ENCODE data around the gene GOLGA6L2. TPM values are rescaled to one million over a fixed set of nuclear protein-coding genes. Genes with fewer than 3 reads are reported as not detected.

The GOLGA6L2 gene
- total and polyA plus RNA-seq, 2 donors (not counting 3 experiments of a cell fraction or from before 2014, with no cell fraction given), result not detected

- BruUV-seq (replicated peaks), result no TSS peak
- H2AFZ ChIP-seq (ENCODE audit: low read depth, low read length), result no peak overlapping the region
- no peak overlapping the region for H3K4me3 ChIP-seq (replicated peaks in 1 of 3; ENCODE audit: insufficient read depth in 1 of 3, low read depth in 1 of 3, low read length in 3 of 3)
These were observed 36.8 kb upstream of the GOLGA6L2 start for GRCh38 chr15:23483821-23484299.

More at GRCh38 chr15:23483821-23484299, 36.8 kb upstream of the GOLGA6L2 start:
- no peak for TF ChIP-seq MYC (IDR thresholded peaks at IDR 0.05; ENCODE audit: low read depth, low read length)
- TF ChIP-seq GATA2 (IDR thresholded peaks at IDR 0.05; ENCODE audit: insufficient read depth, insufficient read length, low read depth, low read length), result no peak
- no peak for TF ChIP-seq POLR2AphosphoS5 (IDR thresholded peaks at IDR 0.05; ENCODE audit: insufficient read depth, low read depth, low read length)
- TF ChIP-seq CTCF (IDR thresholded peaks at IDR 0.05; ENCODE audit: extremely low read depth in 1 of 2, insufficient read depth in 1 of 2, low read depth in 1 of 2, low read length in 2 of 2), result no peak
- no peak for TF ChIP-seq FOS (IDR thresholded peaks at IDR 0.05; ENCODE audit: borderline replicate concordance, insufficient read depth, low read length)
- no peak for TF ChIP-seq JUN (IDR thresholded peaks at IDR 0.05; ENCODE audit: borderline replicate concordance, insufficient read depth, insufficient read length, low read depth)
- TF ChIP-seq POLR2A (IDR thresholded peaks at IDR 0.05; ENCODE audit: low read depth, low read length), result no peak
- no peak for TF ChIP-seq MAX (IDR thresholded peaks at IDR 0.05; ENCODE audit: insufficient read depth, insufficient read length)
- TF ChIP-seq EZH2 (IDR thresholded peaks at IDR 0.05; ENCODE audit: borderline replicate concordance, low read depth, low read length, severe bottlenecking), result no peak
- no peak for DNase-seq (ENCODE audit: low read depth, low spot score)
- no peak for FAIRE-seq
- H3K4me1 ChIP-seq (ENCODE audit: control insufficient read depth, extremely low read depth, insufficient read depth, low read length), result no peaks in the 10 kb centered on the region
- no peaks in the 10 kb centered on the region for H4K20me1 ChIP-seq (replicated peaks; ENCODE audit: control insufficient read depth, extremely low read depth, insufficient read depth, low read length)
- POLR2A ChIA-PET, result no interaction called here
- H3K9me1 ChIP-seq (replicated peaks; ENCODE audit: control insufficient read depth, extremely low read depth, insufficient read depth, low read length), result no peaks in the 10 kb centered on the region
- no peak overlapping the region for H3K27ac ChIP-seq (ENCODE audit: insufficient read depth, low read depth, low read length)
- intact Hi-C loops (cut with micrococcal nuclease), result no loop called here
- no peaks in the 10 kb centered on the region for H3K27me3 ChIP-seq (ENCODE audit: control insufficient read depth in 2 of 2, insufficient read depth in 2 of 2, low read length in 2 of 2)
- H3K9me3 ChIP-seq (replicated peaks; ENCODE audit: control insufficient read depth, insufficient read depth, low read length), result no peaks in the 10 kb centered on the region
- dilution Hi-C loops (cut with MboI; ENCODE audit: extremely low pct_ligation_motif_present, low sequenced_read_pairs), result no loop called here
- no peaks in the 10 kb centered on the region for H3K36me3 ChIP-seq (ENCODE audit: control insufficient read depth in 2 of 2, extremely low read depth in 1 of 2, insufficient read depth in 2 of 2, low read length in 2 of 2)
- no peak overlapping the region for H3K9ac ChIP-seq (replicated peaks; ENCODE audit: extremely low read depth, insufficient read depth, low read length)
- CTCF ChIA-PET, result no interaction called here
- H3K79me2 ChIP-seq (ENCODE audit: control insufficient read depth, insufficient read depth, low read length), result no peaks in the 10 kb centered on the region
- H3K4me2 ChIP-seq (ENCODE audit: insufficient read depth, low read length), result no peak overlapping the region
